Gastroesophageal sphincter (tissue), 3 donors: ENCODE measurements around the gene MAP4K2.

ENCODE experiments used
- EP300 ChIP-seq: sonication (generic); formaldehyde crosslinking; IDR thresholded peaks from one replicate; pipeline ENCODE4 v1.6.1; 2017; ENCODE audit warnings: antibody characterized with exemption, mild to moderate bottlenecking
- POLR2A ChIP-seq, 2 donors: fragments of 450-650 bp; IDR thresholded peaks; one replicate each; pipeline ENCODE4 v1.6.1; 2017; ENCODE audit warnings: antibody characterized with exemption in 2 of 2, mild to moderate bottlenecking in 2 of 2, moderate library complexity in 1 of 2
- POLR2AphosphoS5 ChIP-seq: sonication (generic); formaldehyde crosslinking; IDR thresholded peaks from one replicate; pipeline ENCODE4 v1.6.1; 2017; ENCODE audit warnings: antibody characterized with exemption
- TF ChIP-seq, protein P1 (sequence below), 4 experiments: fragments of 200-600 bp in 2 of 4; fragments of 450-650 bp in 2 of 4; sonication (generic) in 1 of 4; IDR thresholded peaks; one replicate each; pipeline ENCODE4 v1.5.1; 2017 to 2019; ENCODE audit warnings: antibody characterized with exemption in 4 of 4, mild to moderate bottlenecking in 2 of 4, moderate library complexity in 2 of 4

- TF ChIP-seq POLR2AphosphoS5, result no peak
- TF ChIP-seq, protein P1, sequence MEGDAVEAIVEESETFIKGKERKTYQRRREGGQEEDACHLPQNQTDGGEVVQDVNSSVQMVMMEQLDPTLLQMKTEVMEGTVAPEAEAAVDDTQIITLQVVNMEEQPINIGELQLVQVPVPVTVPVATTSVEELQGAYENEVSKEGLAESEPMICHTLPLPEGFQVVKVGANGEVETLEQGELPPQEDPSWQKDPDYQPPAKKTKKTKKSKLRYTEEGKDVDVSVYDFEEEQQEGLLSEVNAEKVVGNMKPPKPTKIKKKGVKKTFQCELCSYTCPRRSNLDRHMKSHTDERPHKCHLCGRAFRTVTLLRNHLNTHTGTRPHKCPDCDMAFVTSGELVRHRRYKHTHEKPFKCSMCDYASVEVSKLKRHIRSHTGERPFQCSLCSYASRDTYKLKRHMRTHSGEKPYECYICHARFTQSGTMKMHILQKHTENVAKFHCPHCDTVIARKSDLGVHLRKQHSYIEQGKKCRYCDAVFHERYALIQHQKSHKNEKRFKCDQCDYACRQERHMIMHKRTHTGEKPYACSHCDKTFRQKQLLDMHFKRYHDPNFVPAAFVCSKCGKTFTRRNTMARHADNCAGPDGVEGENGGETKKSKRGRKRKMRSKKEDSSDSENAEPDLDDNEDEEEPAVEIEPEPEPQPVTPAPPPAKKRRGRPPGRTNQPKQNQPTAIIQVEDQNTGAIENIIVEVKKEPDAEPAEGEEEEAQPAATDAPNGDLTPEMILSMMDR (IDR thresholded peaks at IDR 0.05), result no peak
- TF ChIP-seq POLR2A (IDR thresholded peaks at IDR 0.05), result no peak
- no peak for TF ChIP-seq EP300
Observed at GRCh38 chr11:64803846-64804345, 882 bp upstream of the MAP4K2 start.
